Measurements from ENCODE around the gene CENPV.
"Not testable (repeated sequence)": the region's sequence is repeated elsewhere in the genome, so short reads cannot be mapped to it uniquely, and the experiment has no call there.

Gene CENPV

DNA sequence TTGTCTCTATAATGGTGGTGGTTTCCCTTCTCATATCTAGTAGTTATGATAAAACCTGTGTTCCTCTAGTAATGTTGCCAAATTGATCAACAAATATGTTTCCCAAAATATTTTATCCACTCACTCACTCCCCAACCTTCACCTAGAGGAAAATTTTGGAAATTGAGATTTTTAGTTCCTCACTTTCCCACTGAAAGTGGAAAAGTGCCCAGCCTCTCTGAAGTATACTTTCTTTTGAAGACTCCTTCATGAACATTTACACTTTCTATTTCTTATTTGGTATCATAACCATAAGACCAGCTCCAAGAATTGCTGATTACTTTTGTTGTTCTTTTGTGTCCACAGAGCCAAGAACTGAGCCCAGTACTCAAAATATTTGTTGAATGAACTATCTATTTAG lies 5.1 kb upstream of the CENPV start:
- DNase-seq = no peak

DNA sequence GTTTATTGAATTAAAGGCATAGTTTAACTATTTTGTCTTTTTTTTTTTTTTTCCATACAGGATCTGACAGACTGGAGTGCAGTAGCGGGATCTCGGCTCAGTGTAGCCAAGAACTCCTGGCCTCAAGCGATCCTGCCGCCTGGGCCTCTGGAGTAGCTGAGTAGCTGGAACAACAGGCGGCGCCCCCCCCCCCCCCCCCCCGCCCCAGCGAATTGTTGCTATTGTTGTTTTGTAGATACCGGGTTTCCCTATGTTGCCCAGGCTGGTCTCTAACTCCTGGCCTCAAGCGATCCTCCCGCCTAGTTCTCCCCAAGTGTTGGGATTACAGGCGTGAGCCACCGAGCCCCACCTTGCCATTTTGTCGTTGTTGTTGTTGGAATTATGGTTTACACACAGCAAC lies 1.3 kb upstream of the CENPV start:
- no peak for DNase-seq

DNA sequence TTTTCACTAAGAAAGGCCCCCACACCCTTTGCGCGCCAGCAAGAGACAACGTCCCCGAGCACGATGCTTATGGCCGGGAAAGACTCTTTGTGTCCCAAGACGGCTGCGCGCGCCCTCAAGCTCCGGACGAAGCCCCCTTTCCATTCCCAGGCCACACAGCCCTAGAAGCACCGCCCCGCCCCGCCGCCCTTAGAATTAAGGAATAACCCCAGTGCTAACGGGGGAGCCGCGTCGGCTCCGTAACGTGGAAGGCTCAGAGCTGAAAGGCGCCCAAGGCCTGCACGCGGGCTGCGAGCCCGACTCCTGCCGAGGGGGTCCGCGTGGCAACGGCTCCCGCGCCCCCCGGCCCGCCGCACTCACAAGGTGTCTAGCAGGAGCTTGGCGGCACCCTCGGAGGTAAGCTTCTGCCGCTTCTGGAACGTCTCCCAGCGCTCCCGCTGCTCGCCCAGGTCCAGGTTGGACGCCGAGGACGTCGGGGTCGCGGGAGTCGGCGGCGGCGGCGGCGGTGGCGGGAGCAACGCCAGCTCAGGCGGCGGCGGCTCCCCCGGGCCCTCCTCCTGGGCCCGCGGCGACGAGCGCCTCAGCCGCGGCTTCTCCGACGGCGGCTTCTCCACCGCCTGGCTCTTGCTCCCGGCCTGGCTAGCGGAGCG lies 477 bp downstream of the CENPV start:
- DNase-seq = peak in 1 of 2 donors; percentile 27

DNA sequence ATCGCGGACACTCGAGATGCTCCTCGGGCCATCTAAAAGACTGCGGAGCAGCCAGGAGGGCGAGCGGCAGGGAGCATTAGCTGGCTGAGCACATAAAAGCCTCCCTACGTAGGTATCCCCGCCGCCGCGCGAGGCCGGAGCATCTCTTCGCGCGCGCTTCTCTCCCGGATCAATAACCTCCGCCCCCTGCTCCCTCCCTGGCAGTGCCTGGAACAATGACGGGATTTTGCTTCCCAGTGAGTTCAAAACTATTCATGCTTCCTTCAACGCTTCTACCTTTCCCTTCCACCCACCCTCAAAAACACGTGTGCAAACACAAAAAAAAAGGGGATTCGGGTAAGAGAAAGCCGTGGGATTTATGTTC lies 984 bp downstream of the CENPV start:
- DNase-seq = peak in 1 of 2 donors; percentile 25

DNA sequence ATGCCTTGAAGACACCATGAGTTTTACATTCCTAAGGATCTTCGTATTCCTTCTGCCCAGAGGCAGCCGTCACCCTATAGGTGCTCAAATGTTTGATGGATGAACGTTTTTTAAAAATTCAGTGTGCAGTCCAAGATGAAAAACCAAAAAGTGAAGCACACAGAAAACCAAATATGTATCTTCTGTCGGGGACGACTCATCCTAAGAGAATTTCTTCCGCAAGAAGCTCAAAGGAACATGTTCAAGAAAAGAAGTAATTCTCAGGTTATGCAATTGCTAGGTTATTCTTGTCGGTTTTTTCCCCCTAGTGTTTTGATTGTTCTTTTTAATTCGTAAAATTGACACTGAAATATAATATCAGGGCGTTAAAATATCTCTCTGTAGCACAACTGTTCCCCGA lies 1.4 kb downstream of the CENPV start:
- DNase-seq = no peak

DNA sequence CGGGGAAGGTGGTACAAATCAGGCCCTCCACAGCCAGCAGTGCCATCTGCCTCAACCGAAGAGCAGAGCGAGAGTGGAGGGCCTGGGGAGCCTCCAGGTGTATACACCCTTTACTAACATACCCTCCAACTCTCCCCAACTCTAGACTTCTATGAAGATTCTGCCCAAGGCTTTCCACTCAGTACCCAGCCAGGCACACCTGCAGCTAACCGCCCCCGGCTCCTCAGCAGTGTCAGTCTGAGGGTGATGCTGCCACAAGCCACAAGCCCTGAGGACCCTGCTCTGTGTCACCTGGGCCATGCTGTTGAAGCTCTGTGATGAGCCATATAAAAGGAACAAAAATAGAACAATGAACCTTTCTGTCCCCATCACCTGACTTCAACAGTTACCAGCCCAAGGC lies 3.8 kb downstream of the CENPV start:
- DNase-seq = no peak

DNA sequence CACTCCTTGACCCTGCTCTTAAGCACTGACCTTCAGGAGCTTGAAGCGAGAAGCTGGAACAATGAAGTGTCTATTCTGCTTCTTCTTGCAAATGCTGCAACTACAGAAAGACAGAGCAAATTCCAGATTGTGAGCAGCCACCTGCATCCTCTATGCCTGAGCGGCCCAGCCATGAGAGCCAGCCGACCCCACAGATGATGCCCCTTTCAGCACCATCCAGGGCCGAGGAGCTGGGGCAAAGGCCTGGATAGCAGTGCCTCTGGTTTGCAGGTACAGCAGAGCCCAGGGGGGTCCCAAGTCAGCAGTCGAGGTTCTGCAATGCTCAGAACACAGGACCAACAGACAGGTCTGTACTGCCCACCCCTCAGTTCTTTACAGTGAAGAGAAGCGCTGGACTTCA lies 4.7 kb downstream of the CENPV start:
- no peak for DNase-seq

DNA sequence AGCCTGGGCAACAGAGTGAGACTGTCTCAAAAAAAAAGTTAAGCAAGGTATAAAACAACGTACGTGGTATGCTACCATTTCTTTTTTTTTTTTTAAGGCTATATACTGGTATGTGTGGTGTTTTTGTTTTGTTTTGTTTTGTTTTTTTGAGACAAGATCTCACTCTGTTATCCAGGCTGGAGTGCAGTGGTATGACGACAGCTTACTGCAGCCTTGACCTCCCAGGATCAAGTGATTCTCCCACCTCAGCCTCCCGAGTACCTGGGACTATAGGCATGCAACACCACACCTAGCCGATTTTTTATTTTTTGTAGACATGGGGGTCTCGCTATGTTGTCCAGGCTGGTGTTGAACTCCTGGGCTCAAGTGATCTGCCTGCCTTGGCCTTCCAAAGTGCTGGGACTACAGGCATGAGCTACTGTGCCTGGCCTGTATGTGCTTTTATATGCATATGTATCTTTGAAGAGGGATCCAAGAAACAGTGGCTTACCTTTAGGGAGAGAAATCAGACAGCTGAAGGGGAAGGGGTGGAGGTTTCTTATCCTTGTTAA lies 6.5 kb downstream of the CENPV start:
- DNase-seq = no peak

DNA sequence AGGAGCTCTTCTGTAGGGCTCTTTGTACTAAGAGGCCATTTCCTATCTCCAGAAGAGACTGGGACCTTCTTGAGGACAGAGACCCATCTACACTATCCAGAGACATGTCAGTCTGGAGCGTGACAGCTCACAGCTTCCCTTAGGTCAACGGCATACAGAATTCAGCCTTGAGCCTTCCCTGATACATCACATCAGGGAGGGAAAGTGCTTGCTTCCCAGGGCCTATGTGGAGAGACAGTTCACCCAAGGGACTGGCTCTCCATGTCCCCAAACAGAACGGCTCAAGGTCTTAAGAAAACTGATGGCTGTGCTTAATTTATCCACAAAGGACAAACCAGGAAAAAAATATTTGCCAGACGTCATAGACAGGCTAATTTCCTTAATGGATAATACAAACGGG lies 7.7 kb downstream of the CENPV start:
- DNase-seq = no peak

DNA sequence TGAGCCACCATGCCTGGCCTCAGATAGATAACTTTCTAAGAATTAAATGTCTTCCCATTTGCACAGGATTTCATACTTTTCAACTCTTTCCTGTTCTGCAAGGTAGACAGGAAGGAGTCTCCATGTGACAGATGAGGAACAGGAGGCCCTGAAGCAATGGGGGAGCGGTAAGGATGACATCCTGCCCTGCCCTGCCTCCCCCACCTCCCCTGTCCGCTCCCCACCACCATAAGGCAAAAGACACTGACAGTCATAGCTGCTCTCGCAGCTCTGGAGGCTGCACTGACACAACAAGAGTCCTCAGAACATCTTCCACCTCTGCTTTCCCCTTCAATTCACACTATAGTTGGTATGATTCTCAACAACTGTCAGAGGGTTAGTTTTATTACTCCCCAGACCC lies 9.7 kb downstream of the CENPV start:
- DNase-seq = no peak

DNA sequence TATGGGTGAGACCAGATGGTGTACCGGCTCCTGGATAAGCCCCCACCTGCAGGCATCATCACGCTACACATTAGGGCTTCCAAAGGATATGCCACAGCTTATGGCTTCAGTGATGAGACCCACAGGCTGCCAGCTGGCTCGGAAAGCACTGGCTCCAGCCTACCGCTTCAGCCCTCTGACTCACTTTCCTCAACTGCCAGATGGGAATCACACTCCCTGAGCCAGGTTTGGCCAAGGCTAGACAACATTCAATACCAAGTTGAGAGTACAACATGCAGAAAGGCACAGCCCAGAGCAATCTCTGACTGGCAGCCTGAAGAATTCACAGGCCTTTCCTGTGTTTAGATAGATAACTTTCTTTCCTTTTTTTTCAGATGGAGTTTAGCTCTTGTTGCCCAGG lies 10.3 kb downstream of the CENPV start:
- no peak for DNase-seq

DNA sequence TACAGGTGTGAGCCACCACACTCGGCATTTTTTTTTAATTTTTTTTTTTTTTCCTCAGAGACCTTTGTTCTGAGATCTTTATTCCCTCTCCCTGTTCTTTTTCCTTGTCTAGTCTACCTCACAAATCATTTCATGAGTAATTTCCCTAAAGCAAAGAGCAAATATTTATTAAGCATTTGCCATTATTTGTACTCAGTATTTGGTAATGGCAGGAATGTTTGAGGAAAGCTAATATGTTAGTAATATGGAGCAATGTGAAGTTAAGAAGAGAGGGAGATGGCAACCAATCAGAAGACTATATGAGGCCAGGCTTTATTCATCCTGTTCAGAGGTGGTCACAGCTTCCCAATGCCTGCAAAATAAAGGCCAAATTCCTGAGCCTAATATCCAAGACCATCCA lies 13.3 kb downstream of the CENPV start:
- no peak for DNase-seq

DNA sequence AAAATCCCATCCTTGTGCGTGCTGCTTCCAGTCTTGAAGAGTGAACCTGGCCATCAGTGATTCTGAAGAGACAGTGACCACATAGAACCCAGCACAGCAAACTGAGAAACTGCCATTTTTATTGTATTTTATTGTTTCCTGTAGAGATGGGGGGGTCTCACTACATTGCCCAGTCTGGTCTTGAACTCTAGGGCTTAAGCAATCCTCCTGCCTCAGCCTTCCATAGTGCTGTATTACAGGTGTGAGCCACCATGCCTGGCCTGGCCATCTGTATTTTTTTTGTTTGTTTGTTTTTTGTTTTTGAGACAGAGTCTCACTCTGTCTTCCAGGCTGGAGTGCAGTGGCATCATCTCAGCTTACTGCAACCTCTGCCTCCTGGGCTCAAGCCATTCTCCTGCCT lies 13.9 kb downstream of the CENPV start:
- no peak for DNase-seq

DNA sequence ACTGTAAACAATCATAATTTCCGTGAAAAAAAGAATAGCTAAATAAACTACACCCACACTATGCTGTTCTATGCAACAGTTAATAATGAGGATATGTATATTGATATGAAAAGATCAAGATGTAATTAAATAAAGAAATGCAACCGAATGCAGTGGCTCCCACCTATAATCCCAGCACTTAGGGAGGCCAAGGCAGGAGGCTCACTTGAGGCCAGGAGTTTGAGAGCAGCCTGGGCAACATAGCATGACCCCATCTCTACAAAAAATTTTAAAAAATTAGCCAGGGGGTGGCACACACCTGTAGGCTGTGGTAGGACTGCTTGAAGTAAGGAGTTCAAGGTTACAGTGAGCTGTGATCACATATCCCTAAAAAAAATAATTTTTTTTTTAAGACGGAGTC lies 14.9 kb downstream of the CENPV start:
- DNase-seq = no peak

DNA sequence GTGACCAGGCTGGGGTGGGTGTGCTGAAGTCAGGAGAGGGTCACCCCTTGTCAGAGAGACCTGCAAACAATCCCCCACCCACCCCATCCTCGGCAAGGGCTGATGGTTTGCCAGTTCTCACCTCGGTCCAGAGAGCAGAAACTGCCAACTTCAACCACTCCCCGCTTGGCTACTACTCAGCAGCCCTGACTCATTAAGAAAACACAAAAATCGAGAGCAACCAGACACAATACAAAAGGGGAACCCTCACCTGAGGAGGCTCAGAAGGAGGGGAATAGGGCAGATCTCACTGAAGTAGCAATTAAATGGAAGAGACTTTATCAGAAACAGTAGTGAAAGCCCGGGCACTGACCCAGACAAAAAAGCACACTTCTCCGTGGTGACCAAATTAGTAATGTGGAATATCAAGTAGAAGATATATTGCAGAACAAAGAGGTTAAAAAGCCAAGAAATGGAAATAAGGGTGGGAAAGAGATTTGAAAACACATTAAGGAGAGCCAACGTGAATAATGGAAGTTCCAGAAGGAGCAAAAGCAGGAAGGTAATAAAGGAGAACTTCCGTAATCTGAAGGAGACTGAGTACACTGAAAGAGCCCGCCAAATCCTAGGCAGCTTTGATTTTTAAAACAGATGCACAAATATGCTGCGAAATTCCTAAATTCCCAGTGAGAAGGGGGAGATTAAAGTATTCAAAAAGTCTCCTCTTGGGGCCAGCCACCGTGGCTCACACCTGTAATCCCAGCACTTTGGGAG lies 23.6 kb downstream of the CENPV start:
- no peak for DNase-seq

DNA sequence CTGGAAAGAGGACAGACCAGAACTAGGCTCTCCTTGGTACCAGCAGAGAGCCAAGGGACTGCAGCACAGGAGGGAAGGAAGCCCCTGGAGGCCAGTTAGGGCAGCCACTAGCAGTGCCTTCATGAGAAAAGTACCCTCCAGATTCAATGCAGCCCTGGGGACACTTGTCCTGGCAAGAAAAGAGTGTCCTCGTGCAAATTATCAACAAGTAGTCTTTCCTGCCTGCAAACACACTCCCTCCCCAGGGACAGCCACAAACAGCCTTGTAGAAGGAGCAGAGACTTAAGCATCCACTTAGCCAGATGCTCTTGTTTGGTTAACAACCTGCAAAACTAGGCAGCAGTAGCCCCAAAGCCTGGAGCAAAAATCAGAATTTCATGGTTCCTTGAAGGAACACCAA lies 24.3 kb downstream of the CENPV start:
- no peak for DNase-seq

DNA sequence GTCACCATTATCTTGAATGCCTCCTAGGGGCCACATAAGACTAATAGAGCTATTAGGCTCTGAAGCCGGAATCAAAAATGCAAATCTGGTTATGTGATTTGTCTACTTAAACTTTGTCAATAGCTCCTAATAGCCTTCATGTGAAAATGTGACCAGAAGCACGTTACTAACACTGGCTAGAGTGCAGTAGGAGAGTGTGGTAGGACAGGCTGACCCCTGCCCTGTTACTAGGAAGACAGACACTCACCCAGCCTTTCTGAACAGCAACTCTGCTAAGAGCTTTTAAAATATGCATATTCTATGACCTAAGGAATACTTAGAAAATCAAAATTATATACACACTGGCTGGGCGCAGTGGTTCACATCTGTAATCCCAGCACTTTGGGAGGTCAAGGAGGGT lies 26.3 kb downstream of the CENPV start:
- DNase-seq = no peak

DNA sequence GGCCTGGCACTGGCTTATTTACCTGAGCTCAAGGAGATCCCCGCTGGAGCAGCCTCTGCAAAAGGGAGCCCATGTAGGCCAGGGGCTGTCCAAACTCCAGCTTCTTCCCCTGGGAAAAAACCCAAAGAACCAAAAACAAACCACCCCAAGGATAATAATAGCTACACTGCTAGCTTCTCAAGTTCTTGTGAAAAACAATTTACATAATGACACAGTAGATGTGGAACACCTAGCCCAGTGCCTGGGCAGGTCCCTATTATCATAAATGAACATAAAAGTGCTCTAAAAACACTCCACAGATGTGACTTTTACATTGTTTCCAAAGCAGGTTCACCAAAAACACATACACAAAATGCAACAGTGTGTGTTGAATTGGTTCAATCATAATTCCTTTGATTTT lies 27.3 kb downstream of the CENPV start:
- no peak for DNase-seq

DNA sequence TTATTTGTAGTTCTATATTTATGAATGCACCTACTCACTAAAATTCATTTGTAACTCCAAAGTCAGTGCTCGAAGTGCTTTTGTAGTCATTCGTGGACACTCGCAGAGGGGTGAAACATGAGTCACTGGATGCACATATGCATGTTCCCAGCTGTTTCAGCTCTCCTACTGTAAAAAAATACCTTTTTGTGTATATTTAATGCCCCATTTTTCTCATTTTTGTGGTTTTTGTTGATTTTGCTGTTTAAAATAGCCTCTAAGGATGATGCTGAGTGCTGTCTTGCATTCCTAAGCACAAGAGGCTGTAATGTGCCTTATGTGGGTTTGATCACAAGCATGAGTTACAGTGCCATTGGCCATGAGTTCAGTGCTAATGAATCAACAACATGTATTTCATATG lies 30.6 kb downstream of the CENPV start:
- no peak for DNase-seq

DNA sequence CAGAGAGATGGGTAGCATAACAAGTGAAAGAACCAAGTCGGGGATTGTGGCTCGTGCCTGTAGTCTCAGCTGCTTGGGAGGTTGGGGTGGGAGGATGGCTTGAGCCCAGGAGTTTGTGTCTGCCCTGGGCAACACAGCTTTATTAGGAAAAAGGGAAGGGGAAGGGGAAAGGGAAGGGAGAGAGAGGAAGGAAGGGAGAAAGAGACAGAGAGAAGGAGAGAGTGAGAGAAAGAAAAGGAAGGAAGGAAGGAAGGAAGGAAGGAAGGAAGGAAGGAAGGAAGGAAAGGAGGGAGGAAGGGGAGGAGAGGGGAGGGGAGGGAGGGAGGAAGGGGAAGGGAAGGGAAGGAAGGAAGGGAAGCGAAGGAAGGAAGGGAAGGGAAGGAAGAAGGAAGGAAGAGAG lies 33.3 kb downstream of the CENPV start:
- DNase-seq = no peak

DNA sequence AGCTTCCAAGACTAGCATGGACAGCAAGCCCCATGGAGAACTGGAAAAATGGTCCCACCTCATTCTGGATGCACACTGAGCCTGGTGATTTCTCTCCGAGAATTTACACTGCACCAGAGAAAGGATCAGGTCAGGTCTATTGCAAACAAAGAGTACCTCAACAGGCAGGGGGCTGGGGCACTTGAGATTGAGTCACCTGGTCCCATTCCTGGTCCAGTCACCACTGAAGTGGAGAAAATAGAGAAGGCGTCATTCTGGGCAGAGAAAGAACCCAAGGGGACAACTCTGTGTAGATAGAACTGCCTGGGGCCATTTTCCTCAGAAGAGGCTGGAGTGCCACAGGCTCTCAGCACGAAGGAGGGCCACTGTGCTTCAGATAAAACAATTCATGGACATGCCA lies 38.4 kb downstream of the CENPV start:
- no peak for DNase-seq

DNA sequence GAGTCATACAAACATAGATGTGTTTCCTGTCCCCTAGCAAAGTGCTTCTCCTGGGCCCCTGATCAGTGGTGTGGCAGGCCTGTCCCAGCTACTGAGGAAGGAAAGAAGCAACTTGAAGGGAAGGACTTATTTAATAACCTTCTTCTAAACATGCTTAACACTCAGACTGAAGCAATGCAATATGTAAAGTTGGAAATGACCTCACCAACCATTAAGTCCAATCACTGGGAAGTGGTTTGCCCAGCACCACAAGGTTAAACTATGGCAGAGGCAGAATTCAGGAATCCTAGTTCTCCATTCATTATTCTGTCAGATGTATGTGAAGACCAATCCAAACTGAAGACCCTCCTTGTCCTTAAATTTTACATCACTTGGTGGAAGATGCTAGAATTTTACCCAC lies 39.1 kb downstream of the CENPV start:
- DNase-seq = no peak

DNA sequence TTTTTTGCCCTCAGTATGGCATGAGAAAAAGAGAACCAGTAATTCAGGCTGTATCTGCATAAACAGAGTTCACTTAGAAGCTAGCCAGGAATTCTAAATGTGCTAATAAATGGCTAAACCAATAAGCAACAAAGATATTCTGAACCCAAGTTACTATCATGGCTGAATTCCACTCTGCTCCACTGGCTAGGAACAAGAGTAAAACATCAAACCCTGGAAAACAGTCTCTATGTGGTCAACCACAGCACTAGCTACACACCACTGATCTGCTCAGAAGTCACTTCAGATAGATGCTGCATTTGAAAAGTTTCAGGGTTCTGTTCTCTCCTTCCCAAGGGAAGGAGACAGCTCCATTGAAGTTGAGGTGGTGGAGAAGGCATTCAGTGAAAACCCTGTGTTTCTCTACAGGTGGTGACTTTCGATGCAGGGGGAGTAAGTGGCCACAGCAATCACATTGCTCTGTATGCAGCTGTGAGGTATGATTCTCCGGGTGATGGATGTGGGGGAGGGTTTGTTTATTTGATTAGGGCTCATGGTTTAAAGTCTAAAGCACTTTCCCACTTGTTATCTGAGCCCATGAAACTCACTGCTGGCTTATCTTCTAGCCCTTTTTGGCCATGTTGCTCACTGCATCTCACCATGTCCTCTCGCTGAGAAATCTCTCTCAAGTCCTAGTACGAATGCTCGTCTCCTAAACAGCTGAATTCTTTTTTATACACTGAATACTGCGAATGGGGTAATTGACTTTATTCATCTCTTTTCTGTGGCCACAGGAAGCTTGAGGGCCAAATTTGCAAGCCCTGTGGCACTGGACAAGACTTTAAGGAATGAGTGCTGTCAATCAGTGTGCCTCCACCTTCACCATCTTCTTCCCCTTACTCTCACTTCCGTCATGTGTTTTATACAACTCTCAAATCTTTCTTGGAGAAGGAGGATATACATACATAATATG lies 39.9 kb downstream of the CENPV start:
- no peak for DNase-seq

DNA sequence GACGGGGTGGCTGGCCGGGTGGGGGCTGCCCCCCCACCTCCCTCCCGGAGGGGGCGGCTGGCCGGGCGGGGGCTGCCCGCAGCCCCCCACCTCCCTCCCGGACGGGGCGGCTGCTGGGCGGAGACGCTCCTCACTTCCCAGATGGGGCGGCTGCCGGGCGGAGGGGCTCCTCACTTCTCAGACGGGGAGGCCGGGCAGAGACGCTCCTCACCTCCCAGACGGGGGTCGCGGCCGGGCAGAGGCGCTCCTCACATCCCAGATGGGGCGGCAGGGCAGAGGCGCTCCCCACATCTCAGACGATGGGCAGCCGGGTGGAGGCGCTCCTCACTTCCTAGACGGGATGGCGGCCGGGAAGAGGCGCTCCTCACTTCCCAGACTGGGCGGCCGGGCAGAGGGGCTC lies 41.2 kb downstream of the CENPV start:
- DNase-seq = not testable (repeated sequence)
